ENCODE data around the gene HYAL2. TPM values are rescaled to one million over a fixed set of nuclear protein-coding genes. Genes with fewer than 3 reads are reported as not detected.

The HYAL2 gene, protein sequence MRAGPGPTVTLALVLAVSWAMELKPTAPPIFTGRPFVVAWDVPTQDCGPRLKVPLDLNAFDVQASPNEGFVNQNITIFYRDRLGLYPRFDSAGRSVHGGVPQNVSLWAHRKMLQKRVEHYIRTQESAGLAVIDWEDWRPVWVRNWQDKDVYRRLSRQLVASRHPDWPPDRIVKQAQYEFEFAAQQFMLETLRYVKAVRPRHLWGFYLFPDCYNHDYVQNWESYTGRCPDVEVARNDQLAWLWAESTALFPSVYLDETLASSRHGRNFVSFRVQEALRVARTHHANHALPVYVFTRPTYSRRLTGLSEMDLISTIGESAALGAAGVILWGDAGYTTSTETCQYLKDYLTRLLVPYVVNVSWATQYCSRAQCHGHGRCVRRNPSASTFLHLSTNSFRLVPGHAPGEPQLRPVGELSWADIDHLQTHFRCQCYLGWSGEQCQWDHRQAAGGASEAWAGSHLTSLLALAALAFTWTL
- total RNA-seq, result 442 and 623 TPM in 2 replicates

DNA sequence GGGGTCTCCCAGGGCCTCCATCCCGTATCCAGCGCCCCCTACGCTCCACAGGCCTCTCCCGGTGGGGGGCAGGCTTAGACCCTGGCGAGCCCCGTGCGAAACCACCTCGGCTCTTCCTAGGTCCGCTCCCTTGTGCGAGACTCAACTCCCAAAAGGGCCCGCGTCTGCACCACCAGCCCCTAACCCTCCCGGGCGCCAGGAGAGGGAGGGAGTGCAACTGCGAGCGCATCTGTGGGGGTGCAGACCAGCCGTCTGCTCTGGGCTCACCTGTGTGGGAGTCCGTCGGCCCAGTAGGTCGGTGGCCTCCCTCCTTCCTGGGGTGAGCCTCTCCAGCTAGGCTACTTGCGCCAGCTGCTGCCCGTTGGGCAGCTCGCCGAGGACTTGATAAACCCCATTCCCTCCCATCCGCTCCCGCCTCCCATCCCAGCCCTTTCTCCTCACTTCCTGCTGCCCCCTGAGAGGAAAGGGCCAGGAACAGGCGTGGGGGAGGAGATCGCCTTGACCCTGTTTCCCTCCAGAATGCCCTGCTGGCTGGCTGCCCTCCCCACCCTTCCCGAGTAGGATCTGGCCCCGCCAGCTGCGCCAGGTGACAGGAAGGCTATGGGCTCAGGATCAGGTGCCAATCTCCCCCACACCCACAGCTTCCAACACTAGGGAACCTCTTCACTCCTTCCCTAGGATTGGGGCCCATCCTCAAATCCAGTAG, at the start of gene HYAL2:
Gene HYAL2 (minus strand): TSS at position 360 of the 706 bp plus-strand sequence. CDS start 2,256 bp downstream, outside the sequence.

GRCh38 chr3:50358911-50359759, 36.6 kb upstream of the HYAL2 start, which contains the start of gene TMEM115:
Gene TMEM115 (minus strand): TSS chr3:50359521. CDS start chr3:50359063, 458 bp downstream.

GRCh38 chr3:50350527-50351322, 28.2 kb upstream of the HYAL2 start, which contains the start of the genes CYB561D2 and NPRL2:
Gene CYB561D2 (plus strand): TSS chr3:50350862. CDS start chr3:50351434, 572 bp downstream.
Gene NPRL2 (minus strand): TSS chr3:50350775. CDS start chr3:50350652, 123 bp downstream.

DNA sequence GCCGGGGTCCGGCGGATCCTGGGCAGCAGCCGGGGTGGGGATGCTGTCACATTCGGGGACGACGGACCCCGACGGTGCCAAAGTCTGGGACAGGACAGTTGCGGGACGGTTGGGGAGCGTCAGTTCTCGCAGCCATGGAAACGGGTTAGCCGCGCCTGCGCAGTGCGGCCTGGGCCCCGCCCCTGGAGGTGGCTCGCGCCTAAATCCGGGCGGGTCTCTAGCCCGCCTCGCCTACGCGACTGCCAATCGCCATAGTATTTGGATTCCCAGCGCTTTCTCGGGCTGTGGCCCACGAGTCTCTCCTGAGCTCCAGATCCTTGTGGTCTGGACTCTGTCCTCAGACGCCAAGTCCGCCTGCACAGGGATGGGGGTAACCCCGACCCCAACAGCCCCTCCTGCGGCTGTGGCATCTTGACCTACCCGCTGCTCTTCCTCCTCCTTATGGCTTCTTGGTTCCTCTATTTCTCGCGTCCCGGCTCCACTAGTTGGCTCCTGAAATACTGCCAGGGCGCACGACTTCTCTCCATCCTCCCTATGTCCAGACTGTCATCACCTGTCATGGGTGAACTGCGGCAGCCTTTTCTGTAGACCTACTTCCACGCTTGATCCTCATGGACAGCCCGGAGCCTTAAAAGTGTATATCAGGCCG, 23.2 kb upstream of the HYAL2 start, which contains the start of gene ZMYND10:
Gene ZMYND10 (minus strand): TSS at position 147 of the 649 bp plus-strand sequence. CDS start 153 bp downstream, outside the sequence.

DNA sequence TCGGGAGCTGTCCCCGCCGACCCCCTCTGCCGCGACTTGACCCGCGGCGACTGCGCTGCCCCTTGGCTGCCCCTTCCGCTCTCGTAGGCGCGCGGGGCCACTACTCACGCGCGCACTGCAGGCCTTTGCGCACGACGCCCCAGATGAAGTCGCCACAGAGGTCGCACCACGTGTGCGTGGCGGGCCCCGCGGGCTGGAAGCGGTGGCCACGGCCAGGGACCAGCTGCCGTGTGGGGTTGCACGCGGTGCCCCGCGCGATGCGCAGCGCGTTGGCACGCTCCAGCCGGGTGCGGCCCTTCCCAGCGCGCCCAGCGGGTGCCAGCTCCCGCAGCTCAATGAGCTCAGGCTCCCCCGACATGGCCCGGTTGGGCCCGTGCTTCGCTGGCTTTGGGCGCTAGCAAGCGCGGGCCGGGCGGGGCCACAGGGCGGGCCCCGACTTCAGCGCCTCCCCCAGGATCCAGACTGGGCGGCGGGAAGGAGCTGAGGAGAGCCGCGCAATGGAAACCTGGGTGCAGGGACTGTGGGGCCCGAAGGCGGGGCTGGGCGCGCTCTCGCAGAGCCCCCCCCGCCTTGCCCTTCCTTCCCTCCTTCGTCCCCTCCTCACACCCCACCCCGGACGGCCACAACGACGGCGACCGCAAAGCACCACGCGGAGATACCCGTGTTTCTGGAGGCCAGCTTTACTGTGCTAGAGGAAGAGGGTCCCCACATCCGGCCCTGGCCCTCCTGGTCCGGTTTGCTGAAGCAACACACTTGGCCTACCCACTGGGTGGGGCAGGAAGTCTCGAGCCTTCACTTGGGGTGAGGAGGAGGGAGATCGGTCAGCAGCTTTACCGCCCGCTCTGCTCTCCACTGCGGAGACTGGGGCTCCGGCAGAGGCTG, 18.1 kb upstream of the HYAL2 start, which contains the start of gene RASSF1:
Gene RASSF1 (minus strand): TSS at position 389 of the 882 bp plus-strand sequence. CDS start 31 bp downstream, at position 358.

GRCh38 chr3:50327943-50328691, 5.6 kb upstream of the HYAL2 start, which contains the start of gene TUSC2:
Gene TUSC2 (minus strand): TSS chr3:50328223. CDS start chr3:50328099, 124 bp downstream.

DNA sequence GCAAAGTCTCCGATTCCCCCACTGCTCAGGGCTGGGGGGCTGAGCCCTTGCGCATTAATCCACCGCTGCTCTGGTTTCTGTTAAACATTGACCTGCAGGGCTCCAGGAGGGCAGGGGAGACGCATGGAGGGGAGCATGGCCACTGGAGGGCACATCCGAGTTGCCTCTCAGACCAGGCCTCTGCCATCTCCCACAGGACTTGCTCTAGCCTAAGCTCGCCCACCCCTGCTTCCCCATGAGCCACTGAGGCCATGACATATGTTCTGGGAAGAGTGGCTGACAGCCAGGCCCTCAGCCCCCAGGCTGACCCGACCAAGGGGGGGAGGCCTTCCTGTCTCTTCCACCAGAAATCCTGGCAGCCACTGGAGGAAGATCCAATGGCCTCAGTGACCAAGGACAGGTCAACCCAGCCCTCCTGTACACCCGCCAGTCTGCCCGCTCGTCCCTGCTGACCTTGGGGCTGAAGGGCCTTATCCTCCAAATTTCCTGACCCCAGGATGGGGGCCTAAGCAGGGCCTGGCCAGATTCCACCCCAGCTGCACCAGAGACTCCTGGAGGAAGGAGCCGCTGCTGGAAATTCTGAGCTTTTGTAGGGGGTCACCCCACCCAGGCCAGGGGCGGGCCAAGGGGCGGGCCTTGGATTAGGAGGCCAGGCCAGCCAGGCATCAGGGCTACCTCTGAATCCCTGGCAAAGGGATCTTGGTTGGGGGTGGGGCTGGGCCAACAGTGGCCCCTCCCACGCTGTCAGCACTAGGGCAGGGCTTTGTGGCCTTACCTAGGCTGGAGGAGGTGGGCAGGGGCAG, 19.3 kb downstream of the HYAL2 start, which contains the start of gene HYAL1:
Gene HYAL1 (minus strand): TSS at position 562 of the 803 bp plus-strand sequence. CDS start 618 bp downstream, outside the sequence.

GRCh38 chr3:50298836-50299637, 23.5 kb downstream of the HYAL2 start, which contains the start of the genes HYAL3 and NAA80:
Gene HYAL3 (minus strand): TSS chr3:50299405. CDS start chr3:50295602, 3,803 bp downstream.
Gene NAA80 (minus strand): TSS chr3:50299405. CDS start chr3:50297463, 1,942 bp downstream.

DNA sequence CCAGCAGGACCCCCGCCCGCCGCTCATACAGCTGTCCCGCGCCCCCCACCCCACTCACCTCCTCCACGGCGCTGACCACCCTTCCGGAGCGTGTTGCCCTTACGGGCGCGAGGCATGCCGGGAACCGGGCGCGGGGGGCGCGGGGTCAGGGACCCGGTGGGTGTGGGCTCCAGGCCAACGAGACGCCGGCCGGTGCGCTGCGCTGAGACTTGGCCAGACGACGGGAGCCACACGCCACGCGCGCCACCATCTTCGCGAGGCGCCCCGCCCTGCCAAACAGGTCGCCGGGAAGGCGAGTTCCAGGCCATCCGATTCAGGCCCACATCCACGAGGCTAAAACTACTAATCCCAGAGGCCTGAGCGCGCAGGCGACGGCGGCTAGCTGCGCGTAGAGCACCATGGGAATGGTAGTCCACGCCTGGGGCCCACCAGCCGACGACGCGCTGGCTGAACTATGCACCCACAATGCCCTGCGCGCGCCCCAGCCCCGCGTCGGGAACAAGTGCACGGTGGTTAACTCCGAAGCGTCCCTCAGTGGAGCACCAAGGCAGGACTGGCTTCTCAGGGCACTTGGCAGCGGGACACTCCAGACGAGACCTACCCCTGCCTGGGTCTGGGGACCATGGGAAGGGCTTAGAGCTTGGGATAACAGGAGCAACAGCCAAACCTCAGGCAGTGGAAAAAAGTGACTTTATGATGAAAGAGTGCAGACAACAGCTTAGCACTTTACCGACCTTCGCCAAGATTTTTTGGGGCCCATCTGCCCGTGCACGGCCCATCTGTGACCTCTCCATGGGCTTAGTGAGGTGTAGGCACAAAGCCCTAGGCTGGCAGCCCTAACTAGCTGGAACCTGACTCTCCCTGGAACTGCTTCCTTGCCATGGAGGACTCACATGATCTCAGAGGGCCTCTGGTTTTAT, 30.1 kb downstream of the HYAL2 start, which contains the start of gene IFRD2:
Gene IFRD2 (minus strand): TSS at position 271 of the 920 bp plus-strand sequence. CDS start 155 bp downstream, at position 116.

DNA sequence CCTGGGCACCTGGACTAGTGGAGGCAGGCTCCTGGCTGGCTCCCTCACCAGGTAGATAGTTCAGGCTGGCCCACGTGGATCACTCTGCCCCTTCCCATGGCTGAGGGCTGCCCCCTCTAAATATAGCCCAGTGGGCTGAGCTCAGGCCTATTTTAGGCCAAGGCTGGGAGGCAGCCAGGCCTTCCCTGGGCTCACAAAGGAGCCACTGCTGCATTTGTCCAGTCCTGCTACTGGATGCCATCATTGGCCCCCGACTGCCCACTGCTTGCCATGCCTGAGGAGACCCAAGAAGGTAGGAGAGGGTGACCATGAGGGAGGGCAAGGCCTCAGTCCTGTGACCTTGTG, 43.7 kb downstream of the HYAL2 start, which contains the start of gene LSMEM2:
Gene LSMEM2 (plus strand): TSS at position 208 of the 345 bp plus-strand sequence. CDS start 27 bp downstream, at position 235.

GRCh38 chr3:50268703-50269451, 53.7 kb downstream of the HYAL2 start, which contains the start of gene SEMA3B:
Gene SEMA3B (plus strand): TSS chr3:50269147. CDS start chr3:50269241, 94 bp downstream.

Data from endothelial cell of coronary artery (primary cell).